BJ (cell line): Measurements from ENCODE around the gene HNRNPK. TPM values are rescaled to one million over a fixed set of nuclear protein-coding genes. Genes with fewer than 3 reads are reported as not detected.

Experiments
- CTCF ChIA-PET: fragments of 350-600 bp; formaldehyde crosslinking; extraction: SDS; loops from one replicate; lab custom pipeline; 2021; ENCODE audit warnings: antibody characterized with exemption, inconsistent platforms; lab: Yijun Ruan, JAX
- POLR2A ChIA-PET: fragments of 300-600 bp; sonication (Branson Sonifier 250); formaldehyde crosslinking; extraction: SDS; loops from one replicate; lab custom pipeline; 2021; ENCODE audit warnings: antibody characterized with exemption; lab: Charles Lee
- DNase-seq: peaks from one replicate; pipeline ENCODE4 v3.0.0-alpha.2; 2011; ENCODE audit warnings: low read depth
- H3K27me3 ChIP-seq: 2 replicates; pipeline ENCODE4 v1.6.0; 2011; ENCODE audit warnings: low read length; ENCODE audit not compliant: control insufficient read depth, insufficient read depth
- H3K36me3 ChIP-seq: 2 replicates; pipeline ENCODE4 v1.5.1; 2011; ENCODE audit warnings: low read length; ENCODE audit not compliant: control insufficient read depth, insufficient read depth
- H3K4me3 ChIP-seq: 2 replicates; pipeline ENCODE4 v1.5.1; 2011; ENCODE audit warnings: low read depth, mild to moderate bottlenecking, control low read depth, low read length
- CTCF ChIP-seq: IDR thresholded peaks from 2 replicates; pipeline ENCODE4 v1.5.1; 2011; ENCODE audit warnings: low read depth, mild to moderate bottlenecking, control low read depth, inconsistent platforms, low read length, moderate library complexity; ENCODE audit not compliant: insufficient read depth
- polyA plus RNA-seq: library from polyadenylated mRNA; depleted of rRNA; stranded (reverse); fragments of >200 nt; gene quantifications from 2 replicates; pipeline ENCODE4 v1.2.3, GENCODE V29; 2011

Gene HNRNPK
- polyA plus RNA-seq, 1 experiment = 343 TPM

GRCh38 chr9:83971485-83971884 is 8.5 kb downstream of the HNRNPK start:
- no peak for TF ChIP-seq CTCF
- peaks cover 29% of the 10 kb centered on the region for H3K36me3 ChIP-seq
- DNase-seq = no peak
- no peak overlapping the region for H3K4me3 ChIP-seq
- H3K27me3 ChIP-seq = no peaks in the 10 kb centered on the region
- ChIA-PET CTCF (interaction anchor here (0.6 to 1.0 kb wide), 2 partner anchors 9 to 35 kb away, joined by 3 to 4 read pairs; no protein-coding TSS in a partner anchor), POLR2A (no interaction called here)

- ChIA-PET POLR2A (no interaction called here), CTCF (no interaction called here)
- Histone ChIP-seq H3K27me3 (no peaks in the 10 kb centered on the region), H3K36me3 (peaks cover 22% of the 10 kb centered on the region), H3K4me3 (no peak overlapping the region)
- TF ChIP-seq CTCF = no peak
- DNase-seq = no peak
Measured at GRCh38 chr9:83969602-83970001, 10.4 kb downstream of the HNRNPK start.

GRCh38 chr9:83967073-83967472 is 12.9 kb downstream of the HNRNPK start:
- ChIA-PET POLR2A (interaction anchor here (0.6 kb wide), 1 partner anchor 223 kb away, joined by 4 read pairs; no protein-coding TSS in a partner anchor), CTCF (interaction anchor here (1.6 kb wide), 1 partner anchor 294 kb away, joined by 6 read pairs; no protein-coding TSS in a partner anchor)
- no peak overlapping the region for H3K4me3 ChIP-seq
- DNase-seq = no peak
- no peaks in the 10 kb centered on the region for H3K27me3 ChIP-seq
- no peak for TF ChIP-seq CTCF
- peaks cover 15% of the 10 kb centered on the region for H3K36me3 ChIP-seq

GRCh38 chr9:83966209-83966582 is 13.8 kb downstream of the HNRNPK start:
- no peak for DNase-seq
- CTCF ChIA-PET = interaction anchor here (1.7 kb wide), 1 partner anchor 295 kb away, joined by 9 read pairs; no protein-coding TSS in a partner anchor
- no peak overlapping the region for H3K4me3 ChIP-seq
- POLR2A ChIA-PET = interaction anchor here (0.6 kb wide), 1 partner anchor 224 kb away, joined by 4 read pairs; no protein-coding TSS in a partner anchor
- TF ChIP-seq CTCF = no peak
- H3K27me3 ChIP-seq = no peaks in the 10 kb centered on the region
- peaks cover 11% of the 10 kb centered on the region for H3K36me3 ChIP-seq

GRCh38 chr9:83965350-83966208 is 14.4 kb downstream of the HNRNPK start:
- Histone ChIP-seq H3K4me3 (no peak overlapping the region), H3K36me3 (peaks cover 9% of the 10 kb centered on the region), H3K27me3 (no peaks in the 10 kb centered on the region)
- ChIA-PET CTCF (interaction anchor here (1.5 to 1.7 kb wide), 2 partner anchors 11 to 295 kb away, joined by 4 to 9 read pairs; no protein-coding TSS in a partner anchor), POLR2A (no interaction called here)
- DNase-seq = no peak
- TF ChIP-seq CTCF = no peak
